HEK293 (cell line): ENCODE data around the gene WDR70.
A peak's percentile ranks its signal among the peaks of the same experiment; 100 is the strongest.

ENCODE experiments used
- GLI2 ChIP-seq: fragments of 450-650 bp; formaldehyde crosslinking; IDR thresholded peaks from 2 replicates; pipeline ENCODE4; 2017; ENCODE audit warnings: missing biosample characterization, missing genetic modification characterization, low read depth, borderline replicate concordance
- KLF8 ChIP-seq: fragments of 450-650 bp; formaldehyde crosslinking; IDR thresholded peaks from 2 replicates; pipeline ENCODE4 v1.5.1; 2016; ENCODE audit warnings: missing biosample characterization, missing genetic modification characterization
- PRDM6 ChIP-seq: fragments of 450-650 bp; formaldehyde crosslinking; IDR thresholded peaks from 2 replicates; pipeline ENCODE4 v1.5.1; 2017; ENCODE audit warnings: missing biosample characterization, missing genetic modification characterization
- SCRT2 ChIP-seq: fragments of 450-650 bp; formaldehyde crosslinking; IDR thresholded peaks from 2 replicates; pipeline ENCODE4 v1.5.1; 2016; ENCODE audit warnings: missing biosample characterization, missing genetic modification characterization
- TSHZ1 ChIP-seq: fragments of 450-650 bp; formaldehyde crosslinking; IDR thresholded peaks from 2 replicates; pipeline ENCODE4 v1.5.1; 2016; ENCODE audit warnings: missing biosample characterization, missing genetic modification characterization, borderline replicate concordance
- ZBTB48 ChIP-seq: fragments of 450-650 bp; formaldehyde crosslinking; IDR thresholded peaks from 2 replicates; pipeline ENCODE4 v1.5.1; 2016; ENCODE audit warnings: missing biosample characterization, missing genetic modification characterization
- ZBTB6 ChIP-seq: fragments of 450-650 bp; formaldehyde crosslinking; IDR thresholded peaks from 2 replicates; pipeline ENCODE4 v1.5.1; 2017; ENCODE audit warnings: missing biosample characterization, missing genetic modification characterization
- ZFP69B ChIP-seq: fragments of 450-650 bp; formaldehyde crosslinking; IDR thresholded peaks from 2 replicates; pipeline ENCODE4 v1.5.1; 2016; ENCODE audit warnings: missing biosample characterization, missing genetic modification characterization
- ZNF112 ChIP-seq: fragments of 450-650 bp; formaldehyde crosslinking; IDR thresholded peaks from 2 replicates; pipeline ENCODE4 v1.5.0; 2017; ENCODE audit warnings: missing biosample characterization, missing genetic modification characterization
- ZNF138 ChIP-seq: fragments of 450-650 bp; formaldehyde crosslinking; IDR thresholded peaks from 2 replicates; pipeline ENCODE4 v1.5.1; 2016; ENCODE audit warnings: missing biosample characterization, missing genetic modification characterization, borderline replicate concordance
- ZNF169 ChIP-seq: fragments of 450-650 bp; formaldehyde crosslinking; IDR thresholded peaks from 2 replicates; pipeline ENCODE4 v1.5.1; 2016; ENCODE audit warnings: missing biosample characterization, missing genetic modification characterization
- ZNF292 ChIP-seq: fragments of 450-650 bp; formaldehyde crosslinking; IDR thresholded peaks from 2 replicates; pipeline ENCODE4 v1.5.1; 2016; ENCODE audit warnings: low read depth, missing biosample characterization, missing genetic modification characterization, borderline replicate concordance
- ZNF324 ChIP-seq: fragments of 450-650 bp; formaldehyde crosslinking; IDR thresholded peaks from 2 replicates; pipeline ENCODE4 v1.5.1; 2016; ENCODE audit warnings: missing biosample characterization, missing genetic modification characterization
- ZNF366 ChIP-seq: fragments of 450-650 bp; formaldehyde crosslinking; conservative IDR thresholded peaks from 2 replicates; pipeline ENCODE4 v1.5.1; 2016; ENCODE audit warnings: missing biosample characterization, missing genetic modification characterization
- ZNF560 ChIP-seq: fragments of 450-650 bp; formaldehyde crosslinking; IDR thresholded peaks from 2 replicates; pipeline ENCODE4 v1.5.1; 2017; ENCODE audit warnings: missing biosample characterization, missing genetic modification characterization, borderline replicate concordance
- ZNF660 ChIP-seq: fragments of 450-650 bp; IDR thresholded peaks from 2 replicates; pipeline ENCODE4 v1.5.1; 2018; ENCODE audit warnings: missing biosample characterization, mild to moderate bottlenecking, missing genetic modification characterization
- ZNF768 ChIP-seq: fragments of 450-650 bp; formaldehyde crosslinking; IDR thresholded peaks from 2 replicates; pipeline ENCODE4 v1.5.1; 2018; ENCODE audit warnings: missing biosample characterization, mild to moderate bottlenecking, missing genetic modification characterization
- ZNF830 ChIP-seq: fragments of 450-650 bp; IDR thresholded peaks from 2 replicates; pipeline ENCODE4 v1.5.0; 2018; ENCODE audit warnings: missing biosample characterization, missing genetic modification characterization, low read depth, mild to moderate bottlenecking, moderate library complexity
- ZSCAN5A ChIP-seq: fragments of 450-650 bp; formaldehyde crosslinking; IDR thresholded peaks from 2 replicates; pipeline ENCODE4 v1.5.1; 2016; ENCODE audit warnings: missing biosample characterization, missing genetic modification characterization

Gene WDR70

GRCh38 chr5:37722236-37723161 is 343.4 kb downstream of the WDR70 start (continued):
- TF ChIP-seq ZNF366 (peak; percentile 96), ZBTB48 (tag by site-specific recombination) (no peak), ZNF292 (tag by site-specific recombination) (no peak), ZNF169 (tag by site-specific recombination) (no peak), ZNF560 (no peak), PRDM6 (peak; percentile 60; the same call in 1 of the 2 replicates), ZNF768 (tag by site-specific recombination) (no peak), KLF8 (tag by site-specific recombination) (peak; percentile 45), ZBTB6 (tag by site-specific recombination) (no peak), ZNF324 (tag by site-specific recombination) (0 out of 2 replicates have a peak, but pooled peaks have one; percentile 45), TSHZ1 (tag by site-specific recombination) (peak; percentile 93), ZFP69B (tag by site-specific recombination) (peak; percentile 24; the same call in 1 of the 2 replicates), GLI2 (tag by site-specific recombination) (no peak), ZNF138 (tag by site-specific recombination) (no peak), ZSCAN5A (tag by site-specific recombination) (no peak), ZNF112 (tag by site-specific recombination) (no peak), SCRT2 (tag by site-specific recombination) (peak; percentile 77), ZNF660 (tag by site-specific recombination) (peak; percentile 92), ZNF830 (tag by site-specific recombination) (no peak)
